ENCODE results near the gene MLXIPL.
A peak's percentile ranks its signal among the peaks of the same experiment; 100 is the strongest.
"Not testable (repeated sequence)": the region's sequence is repeated elsewhere in the genome, so short reads cannot be mapped to it uniquely, and the experiment has no call there.

Gene MLXIPL

DNA sequence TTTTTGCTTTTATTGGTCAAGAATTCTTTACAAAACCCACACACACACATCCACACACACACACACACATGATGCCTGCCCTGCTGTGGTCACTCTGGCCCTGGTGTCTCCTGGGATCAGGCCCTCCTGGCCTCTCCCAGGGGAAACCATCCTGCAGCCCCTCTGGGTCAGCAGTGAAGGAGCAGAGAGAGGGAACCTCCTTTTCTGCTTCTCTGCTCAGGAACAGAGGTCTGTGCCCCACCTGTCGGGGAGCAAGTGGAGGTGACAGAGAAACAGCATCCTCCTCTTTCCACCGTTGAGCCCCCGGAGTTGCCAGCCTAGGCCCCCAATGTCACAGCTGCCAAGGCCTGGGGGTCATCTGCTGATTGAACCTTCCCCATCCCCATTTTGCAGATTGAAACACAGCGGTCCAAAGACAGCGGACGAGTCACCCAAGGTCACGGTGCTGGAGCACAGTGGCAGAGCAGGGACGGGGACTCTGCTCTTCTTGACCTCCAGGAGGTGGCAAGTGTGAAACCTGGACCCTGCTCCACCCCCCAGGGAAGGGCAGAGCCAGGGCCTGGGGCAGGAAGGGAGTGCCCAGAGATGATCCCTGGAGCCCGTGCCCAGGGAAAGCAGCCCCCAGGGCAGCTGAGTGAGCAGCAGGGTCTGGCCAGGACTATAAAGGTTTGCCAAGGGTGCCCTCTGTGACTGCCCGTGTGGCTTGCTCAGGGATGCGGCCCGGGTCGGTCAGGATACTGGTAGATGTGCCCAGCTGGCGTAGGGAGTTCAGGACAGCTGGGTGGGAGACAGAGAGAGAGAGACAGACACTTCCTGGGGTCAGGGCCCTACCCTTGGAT is 30.9 kb downstream of the MLXIPL start:
- Histone ChIP-seq H3K36me3 (ENCODE audit: insufficient read depth, low read length) (no peaks in the 10 kb centered on the region), H3K9ac (ENCODE audit: low read depth, low read length) (no peak overlapping the region), H3K9me3 (ENCODE audit: control insufficient read depth, insufficient read depth, low read length) (no peaks in the 10 kb centered on the region), H3K4me1 (ENCODE audit: insufficient read depth, low read length) (0 out of 2 replicates have a peak, but pooled peaks cover 3% of the 10 kb centered on the region)

GRCh38 chr7:73586911-73587310 is 37.4 kb downstream of the MLXIPL start:
- H3K9me3 ChIP-seq (ENCODE audit: control insufficient read depth, insufficient read depth, low read length) = no peaks in the 10 kb centered on the region
- H3K9ac ChIP-seq (ENCODE audit: low read depth, low read length) = no peak overlapping the region
- no peaks in the 10 kb centered on the region; the same call in 1 of the 2 replicates for H3K4me1 ChIP-seq (ENCODE audit: insufficient read depth, low read length)
- no peaks in the 10 kb centered on the region for H3K36me3 ChIP-seq (ENCODE audit: insufficient read depth, low read length)

GRCh38 chr7:73585196-73585595 is 39.1 kb downstream of the MLXIPL start:
- no peak overlapping the region for H3K9ac ChIP-seq (ENCODE audit: low read depth, low read length)
- no peaks in the 10 kb centered on the region; the same call in 1 of the 2 replicates for H3K4me1 ChIP-seq (ENCODE audit: insufficient read depth, low read length)
- H3K36me3 ChIP-seq (ENCODE audit: insufficient read depth, low read length) = no peaks in the 10 kb centered on the region
- H3K9me3 ChIP-seq (ENCODE audit: control insufficient read depth, insufficient read depth, low read length) = no peaks in the 10 kb centered on the region

GRCh38 chr7:73582664-73583202 is 41.6 kb downstream of the MLXIPL start:
- H3K9me3 ChIP-seq (ENCODE audit: control insufficient read depth, insufficient read depth, low read length) = no peaks in the 10 kb centered on the region
- H3K36me3 ChIP-seq (ENCODE audit: insufficient read depth, low read length) = no peaks in the 10 kb centered on the region
- H3K9ac ChIP-seq (ENCODE audit: low read depth, low read length) = no peak overlapping the region
- no peaks in the 10 kb centered on the region; the same call in 1 of the 2 replicates for H3K4me1 ChIP-seq (ENCODE audit: insufficient read depth, low read length)

DNA sequence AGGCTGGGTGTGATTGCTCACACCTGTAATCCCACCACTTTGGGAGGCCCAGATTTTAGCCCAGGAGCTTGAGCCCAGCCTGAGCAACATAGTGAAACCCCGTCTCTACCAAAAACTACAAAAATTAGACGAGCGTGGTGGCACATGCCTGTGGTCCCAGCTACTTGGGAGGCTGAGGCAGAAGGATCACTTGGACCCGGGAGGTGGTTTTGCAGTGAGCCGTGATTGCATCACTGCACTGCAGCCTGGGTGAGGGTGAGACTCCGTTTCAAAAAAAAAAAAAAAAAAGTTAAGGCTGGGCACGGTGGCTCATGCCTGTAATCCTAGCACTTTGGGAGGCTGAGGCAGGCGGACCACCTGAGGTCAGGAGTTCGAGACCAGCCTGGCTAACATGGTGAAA is 43.3 kb downstream of the MLXIPL start:
- H3K4me1 ChIP-seq (ENCODE audit: insufficient read depth, low read length) = not testable (repeated sequence)

GRCh38 chr7:73578342-73579128 is 45.8 kb downstream of the MLXIPL start, which contains the start of gene TBL2:
TSS of gene TBL2 (minus strand) at chr7:73578579. CDS start at chr7:73578549, 30 bp downstream.
- no peaks in the 10 kb centered on the region for H3K9me3 ChIP-seq (ENCODE audit: control insufficient read depth, insufficient read depth, low read length)
- 0 out of 2 replicates have a peak, but pooled peaks cover 5% of the 10 kb centered on the region for H3K36me3 ChIP-seq (ENCODE audit: insufficient read depth, low read length)
- H3K4me1 ChIP-seq (ENCODE audit: insufficient read depth, low read length) = no peaks in the 10 kb centered on the region
- H3K9ac ChIP-seq (ENCODE audit: low read depth, low read length) = peak within 1 kb of the TSS; percentile 65

More for the DNA sequence above, 43.3 kb downstream of the MLXIPL start:
- not testable (repeated sequence) for H3K9me3 ChIP-seq (ENCODE audit: control insufficient read depth, insufficient read depth, low read length); H3K9ac ChIP-seq (ENCODE audit: low read depth, low read length); H3K36me3 ChIP-seq (ENCODE audit: insufficient read depth, low read length)

DNA sequence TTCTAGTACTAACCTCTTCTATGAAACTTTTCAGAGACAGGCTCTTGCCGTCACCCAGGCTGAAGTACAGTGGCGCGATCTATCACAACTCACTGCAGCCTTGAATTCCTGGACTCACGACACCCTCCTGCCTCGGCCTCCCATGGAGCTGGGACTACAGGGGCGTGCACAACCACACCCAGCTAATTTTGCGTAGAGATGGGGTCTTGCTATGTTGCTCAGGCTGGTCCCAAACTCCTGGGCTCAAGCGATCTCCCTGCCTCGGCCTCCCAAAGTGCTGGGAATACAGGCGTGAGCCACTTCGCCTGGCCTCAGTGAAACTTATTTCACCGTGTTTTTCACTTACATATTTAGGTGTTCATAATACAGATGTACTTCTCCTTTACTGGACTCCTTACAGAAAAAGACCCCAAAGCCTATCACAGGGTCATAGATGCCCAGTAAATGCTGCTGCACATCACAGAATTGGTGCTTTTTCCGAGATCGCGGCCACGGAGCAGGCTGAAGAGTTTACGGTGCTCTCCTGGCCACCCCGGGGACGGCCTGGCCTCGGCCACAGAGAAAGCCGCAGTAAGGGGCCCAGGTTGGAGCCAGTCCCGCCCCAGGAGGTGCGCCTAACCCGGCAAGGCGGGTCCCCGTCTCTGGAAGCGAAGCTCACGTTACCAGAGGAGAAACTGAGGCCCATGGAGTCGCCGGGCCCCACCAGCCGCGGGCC is 46.5 kb downstream of the MLXIPL start:
- Histone ChIP-seq H3K4me1 (ENCODE audit: insufficient read depth, low read length) (no peaks in the 10 kb centered on the region), H3K9ac (ENCODE audit: low read depth, low read length) (peak overlapping the region; percentile 65), H3K36me3 (ENCODE audit: insufficient read depth, low read length) (peaks cover 10% of the 10 kb centered on the region; the same call in 1 of the 2 replicates), H3K9me3 (ENCODE audit: control insufficient read depth, insufficient read depth, low read length) (no peaks in the 10 kb centered on the region)

GRCh38 chr7:73573791-73574190 is 50.5 kb downstream of the MLXIPL start:
- peaks cover 14% of the 10 kb centered on the region; the same call in 1 of the 2 replicates for H3K36me3 ChIP-seq (ENCODE audit: insufficient read depth, low read length)

GRCh38 chr7:73573276-73573675 is 51.0 kb downstream of the MLXIPL start:
- Histone ChIP-seq H3K9ac (ENCODE audit: low read depth, low read length) (no peak overlapping the region), H3K9me3 (ENCODE audit: control insufficient read depth, insufficient read depth, low read length) (no peaks in the 10 kb centered on the region), H3K4me1 (ENCODE audit: insufficient read depth, low read length) (no peaks in the 10 kb centered on the region)

More at GRCh38 chr7:73573791-73574190, 50.5 kb downstream of the MLXIPL start:
- Histone ChIP-seq H3K9ac (ENCODE audit: low read depth, low read length) (no peak overlapping the region), H3K4me1 (ENCODE audit: insufficient read depth, low read length) (no peaks in the 10 kb centered on the region), H3K9me3 (ENCODE audit: control insufficient read depth, insufficient read depth, low read length) (no peaks in the 10 kb centered on the region)

GRCh38 chr7:73572767-73573186 is 51.5 kb downstream of the MLXIPL start:
- Histone ChIP-seq H3K4me1 (ENCODE audit: insufficient read depth, low read length) (no peaks in the 10 kb centered on the region), H3K9me3 (ENCODE audit: control insufficient read depth, insufficient read depth, low read length) (no peaks in the 10 kb centered on the region), H3K9ac (ENCODE audit: low read depth, low read length) (no peak overlapping the region), H3K36me3 (ENCODE audit: insufficient read depth, low read length) (peaks cover 14% of the 10 kb centered on the region; the same call in 1 of the 2 replicates)

More at GRCh38 chr7:73573276-73573675, 51.0 kb downstream of the MLXIPL start:
- peaks cover 14% of the 10 kb centered on the region; the same call in 1 of the 2 replicates for H3K36me3 ChIP-seq (ENCODE audit: insufficient read depth, low read length)

DNA sequence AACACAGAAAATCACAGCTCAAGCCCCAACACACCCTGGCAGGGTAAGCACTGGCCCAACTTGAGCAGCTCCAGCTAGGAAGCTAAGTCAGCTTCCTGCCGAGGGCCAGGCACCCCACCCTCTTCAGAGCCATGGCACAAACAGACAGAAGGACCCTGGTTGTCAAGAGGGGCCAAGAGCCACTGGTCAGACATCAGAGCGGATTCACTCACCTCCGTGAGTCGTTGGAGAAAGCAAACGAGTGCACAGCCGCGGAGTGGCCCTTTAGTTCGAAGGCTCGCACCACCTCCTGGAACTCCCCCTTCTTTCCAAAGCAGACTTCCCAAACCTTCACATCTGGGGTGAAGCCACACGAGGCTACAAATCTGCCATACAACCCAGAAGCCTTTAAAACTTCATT is 53.3 kb downstream of the MLXIPL start:
- Histone ChIP-seq H3K36me3 (ENCODE audit: insufficient read depth, low read length) (peaks cover 14% of the 10 kb centered on the region; the same call in 1 of the 2 replicates), H3K9me3 (ENCODE audit: control insufficient read depth, insufficient read depth, low read length) (no peaks in the 10 kb centered on the region), H3K9ac (ENCODE audit: low read depth, low read length) (no peak overlapping the region), H3K4me1 (ENCODE audit: insufficient read depth, low read length) (no peaks in the 10 kb centered on the region)

- Histone ChIP-seq H3K9me3 (ENCODE audit: control insufficient read depth, insufficient read depth, low read length) (no peaks in the 10 kb centered on the region), H3K4me1 (ENCODE audit: insufficient read depth, low read length) (no peaks in the 10 kb centered on the region), H3K9ac (ENCODE audit: low read depth, low read length) (no peak overlapping the region), H3K36me3 (ENCODE audit: insufficient read depth, low read length) (peaks cover 14% of the 10 kb centered on the region; the same call in 1 of the 2 replicates)
These were observed 53.8 kb downstream of the MLXIPL start for GRCh38 chr7:73570521-73570920.

DNA sequence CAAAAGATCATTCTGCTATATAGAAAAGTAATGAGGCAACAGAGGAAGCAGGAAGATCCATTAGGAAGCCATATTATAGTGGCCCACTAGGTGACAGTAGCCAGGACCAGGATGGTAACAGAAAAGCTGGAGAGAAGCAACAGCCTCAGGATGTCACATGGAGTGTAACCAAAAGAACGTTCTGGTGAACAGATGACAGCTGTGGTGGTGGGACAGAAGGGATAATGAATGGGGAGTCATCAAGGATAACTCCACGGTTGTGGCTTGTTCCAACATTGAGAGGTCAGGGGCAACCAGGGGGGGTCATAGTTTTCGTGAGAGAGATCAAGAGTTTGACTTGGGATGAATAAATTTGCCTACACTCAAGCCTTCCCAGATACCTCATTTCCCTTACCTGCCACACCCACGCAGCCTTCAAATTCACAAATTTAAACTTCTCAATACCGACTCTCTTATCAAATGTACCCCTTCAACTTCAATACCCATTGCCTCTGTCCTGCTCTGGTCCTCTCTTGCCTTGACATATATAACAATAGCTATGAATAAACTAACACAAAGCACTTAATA is 55.2 kb downstream of the MLXIPL start:
- Histone ChIP-seq H3K36me3 (ENCODE audit: insufficient read depth, low read length) (peaks cover 14% of the 10 kb centered on the region; the same call in 1 of the 2 replicates), H3K9ac (ENCODE audit: low read depth, low read length) (no peak overlapping the region), H3K9me3 (ENCODE audit: control insufficient read depth, insufficient read depth, low read length) (no peaks in the 10 kb centered on the region), H3K4me1 (ENCODE audit: insufficient read depth, low read length) (peaks cover 3% of the 10 kb centered on the region; the same call in 1 of the 2 replicates)

Data from ES-I3 (cell line).